Myometrial cell (primary cell): ENCODE data around the gene RIBC2. TPM values are rescaled to one million over a fixed set of nuclear protein-coding genes. Genes with fewer than 3 reads are reported as not detected.

Experiments used
- total RNA-seq: library from RNA; depleted of rRNA; stranded (reverse); fragments of >200 nt; gene quantifications from 2 replicates; pipeline ENCODE4 v1.2.3, GENCODE V29; 2015

RIBC2 gene, protein sequence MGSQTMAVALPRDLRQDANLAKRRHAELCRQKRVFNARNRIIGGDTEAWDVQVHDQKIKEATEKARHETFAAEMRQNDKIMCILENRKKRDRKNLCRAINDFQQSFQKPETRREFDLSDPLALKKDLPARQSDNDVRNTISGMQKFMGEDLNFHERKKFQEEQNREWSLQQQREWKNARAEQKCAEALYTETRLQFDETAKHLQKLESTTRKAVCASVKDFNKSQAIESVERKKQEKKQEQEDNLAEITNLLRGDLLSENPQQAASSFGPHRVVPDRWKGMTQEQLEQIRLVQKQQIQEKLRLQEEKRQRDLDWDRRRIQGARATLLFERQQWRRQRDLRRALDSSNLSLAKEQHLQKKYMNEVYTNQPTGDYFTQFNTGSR
- total RNA-seq = 0.71 and 1.2 TPM in 2 replicates

GRCh38 chr22:45413368-45414211 is at the start of gene RIBC2, which contains the start of gene SMC1B:
Gene RIBC2 (plus strand): TSS chr22:45413693. CDS start chr22:45413887, 194 bp downstream.
Gene SMC1B (minus strand): TSS chr22:45413599. CDS start chr22:45413567, 32 bp downstream.

Other genes with a start within 250 kb of the RIBC2 start
- gene NUP50, start 249.8 kb upstream of the RIBC2 start, total RNA-seq = 25.4 and 94.8 TPM in 2 replicates
- 28.8 and 45.5 TPM in 2 replicates for gene KIAA0930, start 172.8 kb upstream of the RIBC2 start, total RNA-seq
- not detected in 2 replicates for gene UPK3A, start 128.7 kb upstream of the RIBC2 start, total RNA-seq
- gene FAM118A, start 103.8 kb upstream of the RIBC2 start, total RNA-seq = 11.5 and 14.0 TPM in 2 replicates
- not detected in 2 replicates for gene SMC1B, start 94 bp upstream of the RIBC2 start, total RNA-seq
- gene FBLN1, start 89.2 kb downstream of the RIBC2 start, total RNA-seq = 210 and 225 TPM in 2 replicates